ENCODE results near the gene SLC30A1.

GRCh38 chr1:211607754-211608473 lies 29.0 kb upstream of the SLC30A1 start:
- no peak for TF ChIP-seq CTCF (conservative IDR thresholded peaks at IDR 0.05 in 1 of 2, IDR thresholded peaks at IDR 0.05 in 1 of 2; ENCODE audit: low read depth in 1 of 2, low read length in 2 of 2)
- no peak for TF ChIP-seq EZH2 (IDR thresholded peaks at IDR 0.05; ENCODE audit: low read length, missing control alignments)
